LNCaP clone FGC (cell line): ENCODE results near the gene C17orf107.

Experiments used
- DNase-seq: peaks from one replicate; pipeline ENCODE4 v3.0.0-alpha.2; 2011; ENCODE audit warnings: low read depth
- H3K4me3 ChIP-seq: 2 replicates; pipeline ENCODE4 v1.5.1; 2011; ENCODE audit warnings: mild to moderate bottlenecking, low read depth, low read length, control low read depth
- CTCF ChIP-seq: IDR thresholded peaks from 2 replicates; pipeline ENCODE4 v1.5.1; 2012; ENCODE audit warnings: mild to moderate bottlenecking; ENCODE audit not compliant: control insufficient read depth, insufficient read depth; ENCODE audit errors: extremely low read depth

The C17orf107 gene

GRCh38 chr17:4942760-4943508, 43.6 kb downstream of the C17orf107 start:
- no peak for DNase-seq
- H3K4me3 ChIP-seq = no peak overlapping the region
- no peak for TF ChIP-seq CTCF

DNA sequence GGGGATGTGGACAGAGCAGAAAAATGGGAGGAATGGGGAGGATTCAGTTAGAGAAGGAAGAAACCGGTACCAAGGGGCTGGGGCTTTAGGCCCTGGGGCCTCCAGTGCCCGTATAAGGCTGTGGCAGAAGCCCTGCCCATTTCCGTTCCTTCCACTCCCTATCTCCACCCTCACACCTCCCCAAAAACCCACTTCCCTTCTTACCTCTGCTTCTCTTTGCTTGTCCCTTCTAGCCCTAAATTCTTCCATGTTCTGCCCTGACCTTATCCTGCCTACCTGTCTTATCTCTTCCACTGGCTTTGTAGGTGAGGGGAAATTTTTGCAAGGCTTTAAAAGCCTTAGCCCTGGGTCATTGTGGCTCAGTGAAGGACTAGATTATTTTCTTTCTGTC, 44.8 kb downstream of the C17orf107 start:
- no peak for DNase-seq
- no peak overlapping the region for H3K4me3 ChIP-seq
- TF ChIP-seq CTCF = no peak

DNA sequence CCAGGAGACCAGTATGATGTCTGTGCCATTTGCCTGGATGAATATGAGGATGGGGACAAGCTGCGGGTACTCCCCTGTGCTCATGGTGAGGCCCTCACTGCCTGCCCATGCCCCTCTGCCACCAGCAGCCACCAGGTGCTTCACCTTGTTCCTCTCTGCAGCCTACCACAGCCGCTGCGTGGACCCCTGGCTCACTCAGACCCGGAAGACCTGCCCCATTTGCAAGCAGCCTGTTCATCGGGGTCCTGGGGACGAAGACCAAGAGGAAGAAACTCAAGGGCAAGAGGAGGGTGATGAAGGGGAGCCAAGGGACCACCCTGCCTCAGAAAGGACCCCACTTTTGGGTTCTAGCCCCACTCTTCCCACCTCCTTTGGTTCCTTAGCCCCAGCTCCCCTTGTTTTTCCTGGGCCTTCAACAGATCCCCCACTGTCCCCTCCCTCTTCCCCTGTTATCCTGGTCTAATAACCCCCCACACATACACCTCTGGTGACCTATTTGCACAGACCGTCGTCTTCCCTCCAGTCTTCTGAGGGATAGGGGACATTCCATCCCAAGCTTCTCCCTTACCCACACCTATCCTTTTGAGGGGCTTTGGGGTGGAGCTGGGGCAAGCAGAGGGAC, 45.3 kb downstream of the C17orf107 start:
- no peak for DNase-seq
- H3K4me3 ChIP-seq = no peak overlapping the region
- TF ChIP-seq CTCF = no peak

DNA sequence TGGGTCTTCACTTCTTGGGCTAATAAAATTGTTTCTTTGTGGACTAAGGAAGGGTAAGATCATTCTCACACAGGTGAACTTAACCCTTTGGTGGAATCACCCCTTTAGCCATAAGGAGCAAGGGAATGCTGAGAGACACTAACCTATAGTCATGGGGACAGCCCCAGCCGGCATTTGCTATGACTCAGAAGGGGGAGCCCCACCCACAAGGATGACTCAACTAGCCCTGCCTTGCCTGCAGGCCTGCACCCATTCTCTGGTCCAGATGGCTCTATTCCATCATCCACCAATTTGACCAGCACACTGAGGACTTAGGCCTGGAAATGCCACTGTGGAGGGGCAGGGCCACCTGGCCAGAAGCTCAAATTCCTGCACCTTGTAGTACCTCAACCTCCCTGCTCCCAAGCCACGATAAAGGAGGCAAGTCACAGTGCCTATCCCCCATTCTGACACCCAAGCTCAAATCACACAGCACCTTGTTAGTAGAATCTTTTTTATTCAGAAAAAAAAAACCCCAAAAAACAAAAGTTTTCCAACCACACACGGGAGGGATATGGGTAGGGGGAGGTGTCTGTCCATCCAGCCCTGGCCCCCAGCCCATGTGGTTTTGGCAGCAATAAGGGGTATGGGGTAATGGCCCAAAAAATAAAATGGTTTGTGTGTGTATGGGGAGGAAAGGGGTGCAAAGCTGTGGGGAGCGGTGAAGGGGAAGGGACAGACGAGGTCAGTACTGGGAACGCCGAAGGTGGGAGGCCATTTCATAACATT, 46.0 kb downstream of the C17orf107 start:
- no peak for TF ChIP-seq CTCF
- DNase-seq = no peak
- H3K4me3 ChIP-seq = no peak overlapping the region; the same call in 1 of the 2 replicates

DNA sequence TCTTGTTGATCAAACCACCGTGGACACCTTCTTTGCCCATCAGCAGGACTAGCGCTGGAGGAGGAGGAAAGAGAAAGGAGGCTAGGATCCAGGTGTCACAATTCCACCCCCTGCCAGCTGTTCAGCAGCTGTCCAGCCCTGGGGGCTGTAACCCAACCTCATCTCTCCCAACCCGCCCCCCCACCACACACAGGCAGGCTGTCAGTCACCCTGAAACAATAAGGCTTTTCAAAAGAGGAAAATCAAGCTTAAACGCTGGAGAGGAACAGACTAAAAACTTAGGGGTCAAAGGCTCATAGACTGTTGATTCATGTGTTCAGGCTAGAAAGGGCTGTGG, 46.6 kb downstream of the C17orf107 start:
- no peak for DNase-seq
- TF ChIP-seq CTCF = no peak
- peak overlapping the region; percentile 99 for H3K4me3 ChIP-seq

DNA sequence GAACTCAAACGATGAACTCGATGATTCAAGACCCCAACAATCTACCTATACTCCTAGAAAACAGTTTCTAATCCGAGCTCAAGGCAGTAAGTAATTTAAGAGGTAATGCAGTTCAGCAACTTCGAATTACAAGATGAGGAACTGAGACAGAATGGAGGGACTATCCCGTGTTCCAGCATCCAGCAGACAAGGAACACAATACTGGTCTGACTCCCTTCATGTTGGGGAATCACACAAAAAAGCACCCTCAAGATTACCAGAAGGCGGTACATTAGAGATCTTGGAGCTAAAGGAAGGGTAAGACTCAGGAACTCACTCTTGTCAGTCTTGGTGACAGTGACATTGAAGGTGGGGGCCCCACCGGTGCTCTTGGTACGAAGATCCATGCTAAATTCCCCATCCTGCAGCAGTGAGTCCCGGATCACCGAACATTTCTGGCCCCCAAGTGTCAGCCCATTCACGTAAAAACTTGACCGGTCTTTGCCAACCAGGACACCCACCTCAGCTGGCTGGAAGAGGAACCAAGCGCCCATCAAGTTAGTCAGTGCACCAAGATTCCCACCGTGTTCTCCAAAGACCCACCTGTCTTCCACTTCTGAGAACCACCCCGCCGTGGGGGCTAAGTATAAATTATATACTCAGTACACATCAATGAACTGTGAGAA, 47.1 kb downstream of the C17orf107 start:
- DNase-seq = no peak
- TF ChIP-seq CTCF = no peak
- H3K4me3 ChIP-seq = peak overlapping the region; percentile 99
